Measurements from ENCODE around the gene SLC44A1. TPM values are rescaled to one million over a fixed set of nuclear protein-coding genes. Genes with fewer than 3 reads are reported as not detected.
A peak's percentile ranks its signal among the peaks of the same experiment; 100 is the strongest.

Gene SLC44A1
- total and polyA plus RNA-seq, 2 experiments from 2014 or later = 32.4 to 38.7 TPM

GRCh38 chr9:105441616-105442160 is 197.2 kb downstream of the SLC44A1 start:
- Histone ChIP-seq H3K27ac (peak overlapping the region; percentile 31), H3K27me3 (no peaks in the 10 kb centered on the region), H3K4me1 (ENCODE audit: low read depth) (peaks cover 11% of the 10 kb centered on the region), H3K36me3 (no peaks in the 10 kb centered on the region), H3K9me3 (ENCODE audit: low read depth) (no peaks in the 10 kb centered on the region), H3K4me3 (no peak overlapping the region)
- TF ChIP-seq, protein P1, sequence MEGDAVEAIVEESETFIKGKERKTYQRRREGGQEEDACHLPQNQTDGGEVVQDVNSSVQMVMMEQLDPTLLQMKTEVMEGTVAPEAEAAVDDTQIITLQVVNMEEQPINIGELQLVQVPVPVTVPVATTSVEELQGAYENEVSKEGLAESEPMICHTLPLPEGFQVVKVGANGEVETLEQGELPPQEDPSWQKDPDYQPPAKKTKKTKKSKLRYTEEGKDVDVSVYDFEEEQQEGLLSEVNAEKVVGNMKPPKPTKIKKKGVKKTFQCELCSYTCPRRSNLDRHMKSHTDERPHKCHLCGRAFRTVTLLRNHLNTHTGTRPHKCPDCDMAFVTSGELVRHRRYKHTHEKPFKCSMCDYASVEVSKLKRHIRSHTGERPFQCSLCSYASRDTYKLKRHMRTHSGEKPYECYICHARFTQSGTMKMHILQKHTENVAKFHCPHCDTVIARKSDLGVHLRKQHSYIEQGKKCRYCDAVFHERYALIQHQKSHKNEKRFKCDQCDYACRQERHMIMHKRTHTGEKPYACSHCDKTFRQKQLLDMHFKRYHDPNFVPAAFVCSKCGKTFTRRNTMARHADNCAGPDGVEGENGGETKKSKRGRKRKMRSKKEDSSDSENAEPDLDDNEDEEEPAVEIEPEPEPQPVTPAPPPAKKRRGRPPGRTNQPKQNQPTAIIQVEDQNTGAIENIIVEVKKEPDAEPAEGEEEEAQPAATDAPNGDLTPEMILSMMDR (IDR thresholded peaks at IDR 0.05; ENCODE audit: low read depth, low read length) = no peak
- DNase-seq (ENCODE audit: low read depth in 1 of 2, low spot score in 1 of 2) = peak; percentile 14 to 47

- Histone ChIP-seq H3K27ac (no peak overlapping the region), H3K4me3 (no peak overlapping the region), H3K9me3 (ENCODE audit: low read depth) (no peaks in the 10 kb centered on the region), H3K27me3 (no peaks in the 10 kb centered on the region), H3K4me1 (ENCODE audit: low read depth) (peaks cover 14% of the 10 kb centered on the region), H3K36me3 (no peaks in the 10 kb centered on the region)
- DNase-seq (ENCODE audit: low read depth in 1 of 2, low spot score in 1 of 2) = no peak
- TF ChIP-seq, protein P1 (IDR thresholded peaks at IDR 0.05; ENCODE audit: low read depth, low read length) = no peak
Measured at GRCh38 chr9:105443121-105443520, 198.7 kb downstream of the SLC44A1 start.

- Histone ChIP-seq H3K9me3 (ENCODE audit: low read depth) (no peaks in the 10 kb centered on the region), H3K4me1 (ENCODE audit: low read depth) (peaks cover 17% of the 10 kb centered on the region), H3K4me3 (no peak overlapping the region), H3K27ac (no peak overlapping the region), H3K27me3 (no peaks in the 10 kb centered on the region), H3K36me3 (no peaks in the 10 kb centered on the region)
- TF ChIP-seq, protein P1 (IDR thresholded peaks at IDR 0.05; ENCODE audit: low read depth, low read length) = no peak
- DNase-seq (ENCODE audit: low read depth in 1 of 2, low spot score in 1 of 2) = no peak
Measured at GRCh38 chr9:105444130-105444529, 199.7 kb downstream of the SLC44A1 start.

GRCh38 chr9:105445203-105445881 is 200.9 kb downstream of the SLC44A1 start:
- no peaks in the 10 kb centered on the region for H3K9me3 ChIP-seq (ENCODE audit: low read depth)
- peaks cover 28% of the 10 kb centered on the region for H3K4me1 ChIP-seq (ENCODE audit: low read depth)
- H3K36me3 ChIP-seq = no peaks in the 10 kb centered on the region
- TF ChIP-seq, protein P1 (IDR thresholded peaks at IDR 0.05; ENCODE audit: low read depth, low read length) = no peak
- no peak for DNase-seq (ENCODE audit: low read depth in 1 of 2, low spot score in 1 of 2)
- H3K27me3 ChIP-seq = no peaks in the 10 kb centered on the region
- H3K4me3 ChIP-seq = no peak overlapping the region
- no peak overlapping the region for H3K27ac ChIP-seq

- Histone ChIP-seq H3K27ac (peak overlapping the region; percentile 63), H3K9me3 (ENCODE audit: low read depth) (no peaks in the 10 kb centered on the region), H3K4me3 (peak overlapping the region; percentile 63), H3K27me3 (no peaks in the 10 kb centered on the region), H3K4me1 (ENCODE audit: low read depth) (peaks cover 18% of the 10 kb centered on the region), H3K36me3 (no peaks in the 10 kb centered on the region)
- TF ChIP-seq, protein P1 (IDR thresholded peaks at IDR 0.05; ENCODE audit: low read depth, low read length) = no peak
- DNase-seq (ENCODE audit: low read depth in 1 of 2, low spot score in 1 of 2) = no peak
Measured at GRCh38 chr9:105447386-105447813, 202.9 kb downstream of the SLC44A1 start.

Data from cardiac muscle cell (in vitro differentiated cells and primary cell).